Activated CD4-positive, alpha-beta memory T cell treated with anti-CD3 and anti-CD28 coated beads, Interleukin-2, amount 10 ng/mL, durations not matched to agents 7 days and 5 days (primary cell): Measurements from ENCODE around the gene SLC15A5. TPM values are rescaled to one million over a fixed set of nuclear protein-coding genes. Genes with fewer than 3 reads are reported as not detected.

Experiments
- CTCF ChIA-PET: fragments of 350-600 bp; sonication (Branson Sonifier 250); formaldehyde crosslinking; loops from one replicate; lab custom pipeline; 2021; ENCODE audit warnings: antibody characterized with exemption, inconsistent platforms; lab: Charles Lee
- POLR2A ChIA-PET: fragments of 350-600 bp; sonication (Branson Sonifier 250); formaldehyde crosslinking; loops from one replicate; lab custom pipeline; 2021; ENCODE audit warnings: antibody characterized with exemption; lab: Charles Lee
- DNase-seq: peaks from one replicate; pipeline ENCODE4 v3.0.0-alpha.2; 2020
- H3K27ac Mint-ChIP-seq: one replicate; pipeline ENCODE4 v1.8.0; 2021; ENCODE audit warnings: mild to moderate bottlenecking, mixed read lengths
- H3K27me3 Mint-ChIP-seq: one replicate; pipeline ENCODE4 v1.8.0; 2021; ENCODE audit warnings: mixed read lengths
- H3K36me3 Mint-ChIP-seq: one replicate; pipeline ENCODE4 v1.8.0; 2021; ENCODE audit warnings: low read depth, mixed read lengths
- H3K4me1 Mint-ChIP-seq: one replicate; pipeline ENCODE4 v1.8.0; 2021; ENCODE audit warnings: mixed read lengths
- H3K4me3 Mint-ChIP-seq: one replicate; pipeline ENCODE4 v1.8.0; 2021; ENCODE audit warnings: mild to moderate bottlenecking, mixed read lengths
- H3K9me3 Mint-ChIP-seq: one replicate; pipeline ENCODE4 v1.8.0; 2021; ENCODE audit warnings: mixed read lengths
- total RNA-seq, 2 experiments: library from RNA; stranded (reverse); gene quantifications; one replicate each; pipeline ENCODE4 v1.2.3, GENCODE V29; 2021

The SLC15A5 gene, protein sequence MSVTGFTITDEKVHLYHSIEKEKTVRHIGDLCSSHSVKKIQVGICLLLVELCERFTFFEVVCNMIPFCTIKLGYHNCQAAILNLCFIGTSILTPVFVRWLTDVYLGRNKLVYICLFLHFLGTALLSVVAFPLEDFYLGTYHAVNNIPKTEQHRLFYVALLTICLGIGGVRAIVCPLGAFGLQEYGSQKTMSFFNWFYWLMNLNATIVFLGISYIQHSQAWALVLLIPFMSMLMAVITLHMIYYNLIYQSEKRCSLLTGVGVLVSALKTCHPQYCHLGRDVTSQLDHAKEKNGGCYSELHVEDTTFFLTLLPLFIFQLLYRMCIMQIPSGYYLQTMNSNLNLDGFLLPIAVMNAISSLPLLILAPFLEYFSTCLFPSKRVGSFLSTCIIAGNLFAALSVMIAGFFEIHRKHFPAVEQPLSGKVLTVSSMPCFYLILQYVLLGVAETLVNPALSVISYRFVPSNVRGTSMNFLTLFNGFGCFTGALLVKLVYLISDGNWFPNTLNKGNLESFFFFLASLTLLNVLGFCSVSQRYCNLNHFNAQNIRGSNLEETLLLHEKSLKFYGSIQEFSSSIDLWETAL
- total RNA-seq = not detected

- Mint-ChIP-seq H3K36me3 (no peaks in the 10 kb centered on the region), H3K27ac (no peak within 1 kb of the TSS), H3K9me3 (peaks cover 5% of the 10 kb centered on the region), H3K4me1 (no peaks in the 10 kb centered on the region), H3K27me3 (no peaks in the 10 kb centered on the region), H3K4me3 (no peak within 1 kb of the TSS)
- DNase-seq = no peak
- ChIA-PET CTCF (no interaction called here), POLR2A (no interaction called here)
Measured at GRCh38 chr12:16277585-16277984, at the start of gene SLC15A5. TSS of gene SLC15A5 (minus strand) at chr12:16277685. CDS start at chr12:16277685, 0 bp downstream.

GRCh38 chr12:16325426-16325825 lies 47.9 kb upstream of the SLC15A5 start:
- Mint-ChIP-seq H3K27ac (no peak overlapping the region), H3K9me3 (peaks cover 15% of the 10 kb centered on the region), H3K36me3 (no peaks in the 10 kb centered on the region), H3K27me3 (no peaks in the 10 kb centered on the region), H3K4me3 (no peak overlapping the region), H3K4me1 (no peaks in the 10 kb centered on the region)
- POLR2A ChIA-PET = no interaction called here
- no peak for DNase-seq
- CTCF ChIA-PET = no interaction called here

DNA sequence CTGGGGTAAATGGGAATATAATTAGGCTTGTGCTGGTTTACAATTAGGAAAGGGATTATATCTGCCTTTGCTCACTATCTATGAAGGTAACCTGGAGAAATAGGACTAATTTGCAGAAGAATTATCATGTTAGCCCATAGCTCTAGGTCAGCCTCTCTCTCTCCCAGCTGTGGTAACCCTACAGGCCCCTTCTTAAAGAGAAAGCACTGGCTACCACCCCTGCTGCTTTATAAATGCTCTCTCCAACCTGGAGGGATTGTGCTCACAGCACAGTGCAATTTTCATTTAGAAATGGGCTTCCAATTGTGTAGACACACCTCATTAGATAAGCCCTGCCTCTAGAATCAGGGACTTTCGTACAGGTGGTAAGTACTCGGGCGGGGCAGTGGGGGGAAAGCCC lies 47.3 kb upstream of the SLC15A5 start:
- Mint-ChIP-seq H3K27me3 (no peaks in the 10 kb centered on the region), H3K4me3 (no peak overlapping the region), H3K9me3 (peaks cover 17% of the 10 kb centered on the region), H3K4me1 (no peaks in the 10 kb centered on the region), H3K36me3 (no peaks in the 10 kb centered on the region), H3K27ac (no peak overlapping the region)
- ChIA-PET CTCF (no interaction called here), POLR2A (no interaction called here)
- DNase-seq = no peak

DNA sequence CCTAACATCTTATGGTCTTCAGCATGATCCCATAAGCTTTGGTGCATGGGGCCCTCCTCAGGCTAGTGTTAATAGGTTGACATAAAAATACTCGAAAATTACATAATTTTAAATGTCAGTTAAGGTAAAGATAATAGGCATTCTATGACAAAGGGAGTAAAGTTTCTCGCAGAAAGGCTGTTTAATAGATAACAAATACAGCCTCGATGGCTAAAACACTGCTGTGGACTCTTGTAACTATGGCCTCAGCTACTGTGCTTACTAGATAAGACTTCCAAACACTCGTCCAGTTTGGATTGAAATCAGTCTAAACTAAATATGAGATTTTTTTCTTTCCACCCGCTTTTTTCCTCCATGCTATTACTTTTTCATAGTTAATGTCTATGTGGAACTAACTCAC lies 46.8 kb upstream of the SLC15A5 start:
- Mint-ChIP-seq H3K4me1 (no peaks in the 10 kb centered on the region), H3K9me3 (peaks cover 18% of the 10 kb centered on the region), H3K36me3 (no peaks in the 10 kb centered on the region), H3K4me3 (no peak overlapping the region), H3K27ac (no peak overlapping the region), H3K27me3 (no peaks in the 10 kb centered on the region)
- CTCF ChIA-PET = no interaction called here
- POLR2A ChIA-PET = no interaction called here
- no peak for DNase-seq

- Mint-ChIP-seq H3K4me1 (no peaks in the 10 kb centered on the region), H3K36me3 (no peaks in the 10 kb centered on the region), H3K9me3 (peaks cover 18% of the 10 kb centered on the region), H3K27me3 (no peaks in the 10 kb centered on the region), H3K27ac (no peak overlapping the region), H3K4me3 (no peak overlapping the region)
- CTCF ChIA-PET = no interaction called here
- POLR2A ChIA-PET = no interaction called here
- DNase-seq = no peak
Measured at GRCh38 chr12:16323638-16324037, 46.2 kb upstream of the SLC15A5 start.

GRCh38 chr12:16323010-16323409 lies 45.5 kb upstream of the SLC15A5 start:
- no peak overlapping the region for H3K27ac Mint-ChIP-seq
- no peak overlapping the region for H3K4me3 Mint-ChIP-seq
- no peaks in the 10 kb centered on the region for H3K36me3 Mint-ChIP-seq
- peaks cover 15% of the 10 kb centered on the region for H3K9me3 Mint-ChIP-seq
- ChIA-PET POLR2A (no interaction called here), CTCF (no interaction called here)
- no peaks in the 10 kb centered on the region for H3K4me1 Mint-ChIP-seq
- no peak for DNase-seq
- no peaks in the 10 kb centered on the region for H3K27me3 Mint-ChIP-seq

DNA sequence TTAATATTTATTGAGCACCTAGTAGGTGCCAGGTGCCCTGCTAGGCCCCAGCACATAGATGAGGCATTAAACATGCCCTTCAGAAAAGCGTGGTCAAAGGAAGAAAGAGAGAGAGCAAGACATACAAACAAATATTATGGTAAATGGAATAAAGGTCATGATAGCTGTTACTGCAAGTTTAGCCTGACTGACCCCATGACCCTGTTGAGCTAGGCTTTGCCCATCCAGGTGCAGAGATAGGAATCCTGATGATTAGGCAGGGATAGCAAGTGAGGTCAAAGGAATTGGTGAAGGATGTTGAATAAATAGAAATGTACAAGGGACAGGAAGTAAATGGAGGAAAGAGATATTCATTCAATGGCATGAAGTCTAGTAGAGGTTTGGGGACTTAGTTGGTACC lies 33.4 kb upstream of the SLC15A5 start:
- no peak for DNase-seq
- Mint-ChIP-seq H3K4me1 (no peaks in the 10 kb centered on the region), H3K4me3 (no peak overlapping the region), H3K9me3 (peaks cover 13% of the 10 kb centered on the region), H3K27ac (no peak overlapping the region), H3K27me3 (no peaks in the 10 kb centered on the region), H3K36me3 (no peaks in the 10 kb centered on the region)
- CTCF ChIA-PET = no interaction called here
- POLR2A ChIA-PET = no interaction called here

DNA sequence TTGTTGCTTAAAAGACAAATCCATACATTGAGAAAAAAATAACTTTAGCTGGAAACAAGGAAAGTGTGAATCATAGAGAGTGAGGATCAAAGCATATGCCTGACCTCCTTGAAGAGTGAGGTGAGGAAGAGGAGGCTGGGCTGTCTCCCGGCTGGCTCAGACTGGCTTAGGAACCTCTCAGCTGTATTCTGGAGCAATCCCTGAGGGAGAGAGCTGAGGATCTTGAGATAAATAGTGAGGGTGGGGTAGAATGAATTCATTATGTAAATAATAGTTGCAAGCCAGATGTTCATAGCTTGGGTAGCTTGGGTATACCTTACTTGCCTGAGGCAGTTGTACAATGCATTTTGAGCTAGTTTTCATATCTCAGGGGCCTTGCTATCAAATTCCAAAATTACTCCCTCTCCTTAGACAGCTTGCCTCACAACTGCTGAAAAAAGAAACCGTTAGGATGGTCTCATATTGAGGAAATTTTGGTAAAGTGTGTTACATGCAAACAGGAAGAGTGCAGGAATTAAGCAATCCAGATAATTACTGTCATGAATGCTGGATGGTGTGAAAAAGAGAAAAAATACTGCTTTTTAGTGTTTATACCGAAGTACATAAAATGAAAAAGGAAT lies 30.5 kb upstream of the SLC15A5 start:
- POLR2A ChIA-PET = no interaction called here
- no peaks in the 10 kb centered on the region for H3K27me3 Mint-ChIP-seq
- DNase-seq = no peak
- no peaks in the 10 kb centered on the region for H3K4me1 Mint-ChIP-seq
- H3K9me3 Mint-ChIP-seq = peaks cover 6% of the 10 kb centered on the region
- CTCF ChIA-PET = no interaction called here
- no peak overlapping the region for H3K27ac Mint-ChIP-seq
- H3K4me3 Mint-ChIP-seq = no peak overlapping the region
- no peaks in the 10 kb centered on the region for H3K36me3 Mint-ChIP-seq

DNA sequence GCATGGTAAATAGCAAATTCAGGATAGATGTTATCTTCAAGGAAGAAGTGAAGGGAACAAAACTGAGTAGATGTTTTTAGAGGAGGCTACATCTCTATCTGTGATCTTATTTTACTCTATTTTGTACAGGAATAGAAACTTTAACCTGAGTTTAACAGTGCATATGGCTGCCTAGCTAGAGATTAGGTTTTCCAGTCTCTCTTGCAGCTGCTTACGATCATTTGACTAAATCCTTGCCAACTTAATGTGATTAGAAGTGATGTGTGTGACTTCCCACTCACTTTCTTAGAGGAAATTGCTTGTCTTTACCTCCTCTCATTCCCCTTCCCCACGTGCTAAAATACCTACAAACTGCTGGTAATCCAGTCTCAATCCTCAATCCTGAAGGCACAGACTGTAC lies 26.5 kb upstream of the SLC15A5 start:
- ChIA-PET CTCF (no interaction called here), POLR2A (no interaction called here)
- no peak for DNase-seq
- Mint-ChIP-seq H3K4me3 (no peak overlapping the region), H3K4me1 (no peaks in the 10 kb centered on the region), H3K9me3 (peaks cover 3% of the 10 kb centered on the region), H3K27me3 (no peaks in the 10 kb centered on the region), H3K27ac (no peak overlapping the region), H3K36me3 (no peaks in the 10 kb centered on the region)

DNA sequence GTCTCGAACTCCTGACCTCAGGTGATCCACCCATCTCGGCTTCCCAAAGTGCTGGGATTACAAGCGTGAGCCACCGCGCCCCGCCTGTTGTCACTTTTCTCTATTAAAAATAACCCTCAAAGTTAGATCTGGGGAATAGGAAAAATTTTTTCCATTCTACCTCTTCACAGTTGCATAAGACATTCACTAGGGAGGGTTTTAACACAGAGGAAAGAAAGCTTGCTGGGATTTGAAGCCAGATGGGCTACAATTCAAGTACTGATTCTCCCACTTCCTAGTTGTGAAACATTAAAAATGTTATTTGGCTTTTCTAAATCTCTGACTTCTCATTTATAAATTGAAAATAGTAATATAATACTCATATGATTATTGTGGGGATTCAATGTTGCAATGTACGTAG lies 23.3 kb upstream of the SLC15A5 start:
- POLR2A ChIA-PET = no interaction called here
- H3K27me3 Mint-ChIP-seq = no peaks in the 10 kb centered on the region

DNA sequence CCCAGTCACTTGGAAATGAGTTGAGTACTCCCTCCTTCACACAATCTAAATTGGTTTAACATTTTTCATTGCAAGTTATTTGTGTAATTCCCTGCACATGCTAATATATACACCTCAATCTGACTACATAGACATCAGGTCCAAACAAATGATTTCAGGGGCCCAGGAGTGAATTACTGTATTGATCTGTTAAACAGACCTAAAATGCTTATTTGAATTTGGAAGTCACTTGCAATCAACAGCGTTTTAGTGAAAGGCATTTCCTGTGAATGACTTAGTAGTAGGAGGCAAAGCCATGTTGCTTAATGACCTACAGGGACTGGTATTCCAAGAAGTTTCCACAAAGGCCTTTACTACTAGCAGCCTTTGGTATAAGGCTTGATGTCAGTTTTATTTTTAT lies 22.6 kb upstream of the SLC15A5 start:
- Mint-ChIP-seq H3K4me3 (no peak overlapping the region), H3K36me3 (no peaks in the 10 kb centered on the region), H3K27me3 (no peaks in the 10 kb centered on the region), H3K4me1 (no peaks in the 10 kb centered on the region), H3K9me3 (peaks cover 2% of the 10 kb centered on the region), H3K27ac (no peak overlapping the region)
- POLR2A ChIA-PET = no interaction called here
- no peak for DNase-seq
- CTCF ChIA-PET = no interaction called here

More for the DNA sequence above, 23.3 kb upstream of the SLC15A5 start:
- Mint-ChIP-seq H3K36me3 (no peaks in the 10 kb centered on the region), H3K4me1 (no peaks in the 10 kb centered on the region), H3K9me3 (peaks cover 2% of the 10 kb centered on the region), H3K27ac (no peak overlapping the region), H3K4me3 (no peak overlapping the region)
- DNase-seq = no peak
- CTCF ChIA-PET = no interaction called here

DNA sequence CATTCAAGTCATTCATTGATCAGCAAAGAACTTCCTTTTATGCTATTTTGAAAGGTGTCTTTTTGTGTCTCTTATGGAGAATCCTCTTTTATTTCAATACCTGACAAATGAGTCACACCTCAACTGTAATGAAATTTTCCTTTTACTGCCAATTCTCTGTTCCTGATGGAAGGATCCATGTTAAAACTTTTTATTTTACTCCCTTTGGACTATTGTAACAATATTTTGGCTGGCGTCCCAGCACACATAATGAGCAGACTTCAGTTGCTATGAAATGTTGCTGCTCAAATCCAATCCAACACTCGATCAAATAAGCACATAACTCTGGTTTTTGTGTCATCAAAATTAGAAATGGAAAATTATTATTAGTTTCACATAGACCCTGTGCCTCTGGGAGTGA lies 21.9 kb upstream of the SLC15A5 start:
- no peaks in the 10 kb centered on the region for H3K4me1 Mint-ChIP-seq
- ChIA-PET CTCF (no interaction called here), POLR2A (no interaction called here)
- DNase-seq = no peak
- no peaks in the 10 kb centered on the region for H3K27me3 Mint-ChIP-seq
- peaks cover 2% of the 10 kb centered on the region for H3K9me3 Mint-ChIP-seq
- no peak overlapping the region for H3K4me3 Mint-ChIP-seq
- H3K27ac Mint-ChIP-seq = no peak overlapping the region
- H3K36me3 Mint-ChIP-seq = no peaks in the 10 kb centered on the region

GRCh38 chr12:16297521-16297920 lies 20.0 kb upstream of the SLC15A5 start:
- Mint-ChIP-seq H3K36me3 (no peaks in the 10 kb centered on the region), H3K27me3 (no peaks in the 10 kb centered on the region), H3K4me3 (no peak overlapping the region), H3K4me1 (no peaks in the 10 kb centered on the region), H3K27ac (no peak overlapping the region), H3K9me3 (peaks cover 2% of the 10 kb centered on the region)
- no peak for DNase-seq
- ChIA-PET POLR2A (no interaction called here), CTCF (no interaction called here)
